Stimulated activated CD8-positive, alpha-beta memory T cell treated with anti-CD3 and anti-CD28 coated beads, Interleukin-4, amount 100 ng/mL, for 4 hours (primary cell): Measurements from ENCODE around the gene GRM3.

ENCODE experiments used
- DNase-seq, 2 donors: peaks; one replicate each; pipeline ENCODE4 v3.0.0-alpha.2; 2020; ENCODE audit warnings: low read depth in 2 of 2, low spot score in 1 of 2

The GRM3 gene

GRCh38 chr7:86889501-86889900, 245.8 kb downstream of the GRM3 start:
- no peak for DNase-seq

- DNase-seq, result no peak
Observed at GRCh38 chr7:86898171-86898570, 254.5 kb downstream of the GRM3 start.

- DNase-seq, result no peak
Observed at GRCh38 chr7:86900886-86901285, 257.2 kb downstream of the GRM3 start.

- no peak for DNase-seq
Observed at GRCh38 chr7:86904949-86905834, 261.5 kb downstream of the GRM3 start.

- DNase-seq, result no peak
Observed at GRCh38 chr7:86908948-86909347, 265.2 kb downstream of the GRM3 start.

- DNase-seq, result no peak
Observed at GRCh38 chr7:86911659-86912058, 267.9 kb downstream of the GRM3 start.

- DNase-seq, result no peak
Observed at GRCh38 chr7:86913709-86914108, 270.0 kb downstream of the GRM3 start.
